Measurements from ENCODE around the gene LYPD1.

Gene LYPD1

GRCh38 chr2:132638313-132639040 lies 31.5 kb downstream of the LYPD1 start:
- DNase-seq (ENCODE audit: low read depth in 3 of 3, low spot score in 1 of 3): no peak

- DNase-seq (ENCODE audit: low read depth in 3 of 3, low spot score in 1 of 3): no peak
Measured at GRCh38 chr2:132636346-132636745, 33.7 kb downstream of the LYPD1 start.

- no peak for DNase-seq (ENCODE audit: low read depth in 3 of 3, low spot score in 1 of 3)
Measured at GRCh38 chr2:132633635-132634034, 36.4 kb downstream of the LYPD1 start.

- DNase-seq (ENCODE audit: low read depth in 3 of 3, low spot score in 1 of 3): no peak
Measured at GRCh38 chr2:132632000-132632649, 37.9 kb downstream of the LYPD1 start.

- no peak for DNase-seq (ENCODE audit: low read depth in 3 of 3, low spot score in 1 of 3)
Measured at GRCh38 chr2:132627536-132627935, 42.5 kb downstream of the LYPD1 start.

- no peak for DNase-seq (ENCODE audit: low read depth in 3 of 3, low spot score in 1 of 3)
Measured at GRCh38 chr2:132623096-132623839, 46.7 kb downstream of the LYPD1 start.

- no peak for DNase-seq (ENCODE audit: low read depth in 3 of 3, low spot score in 1 of 3)
Measured at GRCh38 chr2:132621131-132621875, 48.7 kb downstream of the LYPD1 start.

- DNase-seq (ENCODE audit: low read depth in 3 of 3, low spot score in 1 of 3): no peak
Measured at GRCh38 chr2:132620115-132620514, 49.9 kb downstream of the LYPD1 start.

- DNase-seq (ENCODE audit: low read depth in 3 of 3, low spot score in 1 of 3): no peak
Measured at GRCh38 chr2:132618734-132619133, 51.3 kb downstream of the LYPD1 start.

GRCh38 chr2:132617989-132618388 lies 52.0 kb downstream of the LYPD1 start:
- no peak for DNase-seq (ENCODE audit: low read depth in 3 of 3, low spot score in 1 of 3)

GRCh38 chr2:132615329-132616085 lies 54.5 kb downstream of the LYPD1 start:
- no peak for DNase-seq (ENCODE audit: low read depth in 3 of 3, low spot score in 1 of 3)

GRCh38 chr2:132611719-132612118 lies 58.3 kb downstream of the LYPD1 start:
- no peak for DNase-seq (ENCODE audit: low read depth in 3 of 3, low spot score in 1 of 3)

GRCh38 chr2:132609101-132609890 lies 60.7 kb downstream of the LYPD1 start:
- DNase-seq (ENCODE audit: low read depth in 3 of 3, low spot score in 1 of 3): no peak

- DNase-seq (ENCODE audit: low read depth in 3 of 3, low spot score in 1 of 3): no peak
Measured at GRCh38 chr2:132608311-132608710, 61.7 kb downstream of the LYPD1 start.

- no peak for DNase-seq (ENCODE audit: low read depth in 3 of 3, low spot score in 1 of 3)
Measured at GRCh38 chr2:132607426-132608090, 62.4 kb downstream of the LYPD1 start.

GRCh38 chr2:132606649-132607048 lies 63.4 kb downstream of the LYPD1 start:
- no peak for DNase-seq (ENCODE audit: low read depth in 3 of 3, low spot score in 1 of 3)

GRCh38 chr2:132605236-132606180 lies 64.5 kb downstream of the LYPD1 start:
- no peak for DNase-seq (ENCODE audit: low read depth in 3 of 3, low spot score in 1 of 3)

- DNase-seq (ENCODE audit: low read depth in 3 of 3, low spot score in 1 of 3): no peak
Measured at GRCh38 chr2:132604561-132604960, 65.4 kb downstream of the LYPD1 start.

All from stimulated activated CD4-positive, alpha-beta T cell treated with anti-CD3 and anti-CD28 coated beads, TNF-alpha, amount 100 ng/mL, for 1 hour (primary cell).